Gastrocnemius medialis (tissue), 4 donors: ENCODE data around the gene RAB4A. TPM values are rescaled to one million over a fixed set of nuclear protein-coding genes. Genes with fewer than 3 reads are reported as not detected.

ENCODE experiments used
- ATAC-seq, 2 donors: fragments of 150-250 bp; one replicate each; pipeline ENCODE4 v1.9.1; 2016
- DNase-seq, 2 donors: peaks; one replicate each; pipeline ENCODE4 v3.0.0-alpha.2; 2019
- H3K27ac ChIP-seq, 4 donors: fragments of 200-600 bp; sonication (generic); 1 replicate in 1 of 4; 2 replicates in 3 of 4; pipeline ENCODE4 v1.5.1; 2016 to 2018; ENCODE audit warnings: mild to moderate bottlenecking in 2 of 4, moderate library complexity in 1 of 4
- H3K27me3 ChIP-seq, 3 donors: fragments of 200-600 bp; sonication (generic) in 2 of 3; 1 replicate in 1 of 3; 2 replicates in 2 of 3; pipeline versions ENCODE4 v1.5.1 to v1.6.0; 2016 to 2019; ENCODE audit warnings: mild to moderate bottlenecking in 1 of 3, moderate library complexity in 1 of 3
- H3K36me3 ChIP-seq, 2 donors: fragments of 200-600 bp; sonication (generic) in 1 of 2; one replicate each; pipeline ENCODE4 v1.5.1; 2017 to 2018
- H3K4me1 ChIP-seq, 2 donors: fragments of 200-600 bp; sonication (generic) in 1 of 2; one replicate each; pipeline ENCODE4 v1.5.1; 2016 to 2017; ENCODE audit warnings: mild to moderate bottlenecking in 2 of 2
- H3K4me3 ChIP-seq, 4 donors: fragments of 200-600 bp; sonication (generic) in 3 of 4; 1 replicate in 1 of 4; 2 replicates in 3 of 4; pipeline ENCODE4 v1.5.1; 2016 to 2019; ENCODE audit warnings: mild to moderate bottlenecking in 2 of 4
- H3K9me3 ChIP-seq, 3 donors: fragments of 200-600 bp; sonication (generic) in 2 of 3; 1 replicate in 1 of 3; 2 replicates in 2 of 3; pipeline ENCODE4 v1.5.1; 2016 to 2019
- POLR2A ChIP-seq, 2 donors: fragments of 450-650 bp; IDR thresholded peaks; one replicate each; pipeline ENCODE4 v1.6.1; 2017; ENCODE audit warnings: antibody characterized with exemption in 2 of 2, mild to moderate bottlenecking in 2 of 2, moderate library complexity in 2 of 2
- in situ Hi-C, 4 donors: fragments of 200-750 bp; cut with MboI; loops; one replicate each; pipeline versions ENCODE4 v1.15.0 to v1.8.0; 2017; ENCODE audit warnings: low sequenced_read_pairs in 4 of 4
- intact Hi-C: fragments of 100-400 bp; cut with DNase I; formaldehyde crosslinking; loops from one replicate; pipeline ENCODE4 v1.15.1; 2023; ENCODE audit warnings: low total_unique reads
- total RNA-seq, 4 donors: library from RNA; depleted of rRNA; stranded (reverse); fragments of >200 nt; gene quantifications; one replicate each; pipeline versions ENCODE4 v1.1.0 to v1.2.3, GENCODE V29; 2016
- TF ChIP-seq, protein P1 (sequence below), 5 experiments: fragments of 450-650 bp in 3 of 5; fragments of 200-600 bp in 2 of 5; sonication (generic) in 2 of 5; IDR thresholded peaks in 4 of 5; conservative IDR thresholded peaks in 1 of 5; 1 replicate in 4 of 5; 2 replicates in 1 of 5; pipeline ENCODE4 v1.5.1; 2016 to 2019; ENCODE audit warnings: antibody characterized with exemption in 5 of 5, mild to moderate bottlenecking in 3 of 5, moderate library complexity in 3 of 5

RAB4A gene
- total RNA-seq, 4 donors from 2014 or later, result 21.1 to 48.1 (median 29.2) TPM

DNA sequence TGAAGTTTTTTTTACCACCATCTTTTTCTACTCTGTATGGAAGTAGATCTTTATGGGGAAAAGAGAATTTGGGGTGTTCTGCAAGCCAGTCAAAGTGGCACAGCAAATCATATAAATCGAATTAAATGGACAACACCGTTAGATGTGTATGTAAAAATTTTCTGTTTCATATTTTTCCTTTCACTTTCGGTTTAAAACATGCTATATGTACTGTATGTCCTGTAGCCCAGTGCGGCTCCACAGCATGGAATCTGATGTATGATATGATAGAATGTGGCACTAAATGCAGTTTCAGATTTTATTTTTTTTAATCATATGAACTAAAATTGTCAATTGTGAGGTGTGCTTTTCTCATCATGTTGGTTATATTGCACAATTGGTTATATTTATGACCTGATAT lies 32.9 kb downstream of the RAB4A start:
- in situ Hi-C loops, result no loop called here

DNA sequence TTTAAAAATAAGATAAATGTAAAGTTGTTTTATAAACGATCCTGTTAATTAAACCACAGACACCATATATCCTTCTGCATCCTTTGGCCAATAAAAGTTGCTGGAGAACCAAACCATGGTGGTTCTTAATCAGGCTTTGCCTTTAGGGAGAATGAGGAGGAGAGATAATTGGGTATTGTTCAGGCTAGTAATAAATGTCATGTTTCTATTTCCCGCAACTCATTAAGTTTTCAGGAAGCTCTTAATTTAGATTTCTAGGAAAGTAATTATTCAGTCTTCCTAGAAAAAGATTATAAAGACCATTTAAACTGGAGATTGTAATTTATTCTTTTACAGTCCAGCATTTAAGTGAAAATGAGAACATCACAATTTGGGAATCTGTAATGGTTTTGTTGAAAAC lies 34.5 kb downstream of the RAB4A start:
- peaks cover 0 to 39% of the 10 kb centered on the region in 2 donors for H3K36me3 ChIP-seq
- H3K27ac ChIP-seq, result no peak overlapping the region
- peaks cover 4 to 14% of the 10 kb centered on the region in 2 donors for H3K4me1 ChIP-seq
- DNase-seq (no peak), ATAC-seq (no peak)
- H3K9me3 ChIP-seq, result no peaks in the 10 kb centered on the region
- intact Hi-C loops (no loop called here), in situ Hi-C loops (no loop called here)
- no peak for TF ChIP-seq POLR2A (IDR thresholded peaks at IDR 0.05)
- no peak overlapping the region for H3K4me3 ChIP-seq
- no peaks in the 10 kb centered on the region for H3K27me3 ChIP-seq

More for the DNA sequence above, 32.9 kb downstream of the RAB4A start:
- no peaks in the 10 kb centered on the region for H3K9me3 ChIP-seq
- no peak for DNase-seq
- intact Hi-C loops, result no loop called here
- TF ChIP-seq, protein P1, sequence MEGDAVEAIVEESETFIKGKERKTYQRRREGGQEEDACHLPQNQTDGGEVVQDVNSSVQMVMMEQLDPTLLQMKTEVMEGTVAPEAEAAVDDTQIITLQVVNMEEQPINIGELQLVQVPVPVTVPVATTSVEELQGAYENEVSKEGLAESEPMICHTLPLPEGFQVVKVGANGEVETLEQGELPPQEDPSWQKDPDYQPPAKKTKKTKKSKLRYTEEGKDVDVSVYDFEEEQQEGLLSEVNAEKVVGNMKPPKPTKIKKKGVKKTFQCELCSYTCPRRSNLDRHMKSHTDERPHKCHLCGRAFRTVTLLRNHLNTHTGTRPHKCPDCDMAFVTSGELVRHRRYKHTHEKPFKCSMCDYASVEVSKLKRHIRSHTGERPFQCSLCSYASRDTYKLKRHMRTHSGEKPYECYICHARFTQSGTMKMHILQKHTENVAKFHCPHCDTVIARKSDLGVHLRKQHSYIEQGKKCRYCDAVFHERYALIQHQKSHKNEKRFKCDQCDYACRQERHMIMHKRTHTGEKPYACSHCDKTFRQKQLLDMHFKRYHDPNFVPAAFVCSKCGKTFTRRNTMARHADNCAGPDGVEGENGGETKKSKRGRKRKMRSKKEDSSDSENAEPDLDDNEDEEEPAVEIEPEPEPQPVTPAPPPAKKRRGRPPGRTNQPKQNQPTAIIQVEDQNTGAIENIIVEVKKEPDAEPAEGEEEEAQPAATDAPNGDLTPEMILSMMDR (IDR thresholded peaks at IDR 0.05 in 4 of 5, conservative IDR thresholded peaks at IDR 0.05 in 1 of 5), result no peak
- no peak for TF ChIP-seq POLR2A (IDR thresholded peaks at IDR 0.05)
- peaks cover 0 to 5% of the 10 kb centered on the region in 2 donors for H3K4me1 ChIP-seq
- H3K27me3 ChIP-seq, result no peaks in the 10 kb centered on the region
- peaks cover 0 to 54% of the 10 kb centered on the region in 2 donors for H3K36me3 ChIP-seq
- ATAC-seq, result no peak
- no peak overlapping the region for H3K4me3 ChIP-seq
- no peak overlapping the region for H3K27ac ChIP-seq

DNA sequence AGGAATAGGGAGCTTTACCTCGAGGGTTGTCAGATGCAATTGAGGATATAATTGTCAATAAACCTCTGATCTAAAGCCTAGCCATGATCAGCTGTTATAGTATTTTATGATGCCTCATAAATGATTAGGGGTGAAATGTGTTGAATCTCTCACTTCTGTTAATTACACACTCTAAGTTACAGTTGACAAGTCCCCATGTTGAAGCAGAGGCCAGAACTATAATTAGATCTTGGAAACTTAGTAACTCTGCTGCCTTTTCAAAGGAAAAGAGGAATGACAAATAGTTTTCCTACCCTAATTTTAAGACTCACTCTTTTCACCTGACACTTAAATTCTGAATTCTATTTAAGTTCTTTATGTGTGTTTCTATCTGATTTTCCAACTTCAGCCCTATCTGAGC lies 38.2 kb downstream of the RAB4A start:
- Histone ChIP-seq H3K27me3 (no peaks in the 10 kb centered on the region), H3K9me3 (no peaks in the 10 kb centered on the region), H3K4me1 (peaks cover 9 to 14% of the 10 kb centered on the region in 2 donors), H3K36me3 (peaks cover 0 to 15% of the 10 kb centered on the region in 2 donors), H3K4me3 (no peak overlapping the region), H3K27ac (no peak overlapping the region)
- intact Hi-C loops (no loop called here), in situ Hi-C loops (no loop called here)
- TF ChIP-seq POLR2A (IDR thresholded peaks at IDR 0.05), result no peak
- TF ChIP-seq, protein P1 (IDR thresholded peaks at IDR 0.05 in 4 of 5, conservative IDR thresholded peaks at IDR 0.05 in 1 of 5), result no peak
- DNase-seq (no peak), ATAC-seq (no peak)

DNA sequence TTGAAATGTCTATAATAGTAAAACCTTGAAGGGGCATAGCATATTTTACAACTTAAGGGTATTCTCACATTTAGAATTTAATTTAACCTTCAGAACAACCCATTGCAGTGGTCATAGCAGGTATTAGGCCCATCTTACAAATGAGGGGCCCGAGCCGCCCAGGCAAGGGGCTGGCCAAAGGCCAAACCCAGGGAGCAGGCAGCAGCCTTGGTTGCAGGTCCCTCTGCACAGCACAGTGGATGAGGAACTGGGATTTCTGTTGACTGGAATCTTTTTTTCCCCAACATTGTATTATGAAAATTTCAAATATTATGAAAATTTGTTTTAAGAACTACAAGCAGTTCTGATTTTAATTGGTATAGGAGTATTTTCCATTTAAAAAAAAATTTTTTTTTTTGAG lies 38.8 kb downstream of the RAB4A start:
- in situ Hi-C loops, result no loop called here
- no peaks in the 10 kb centered on the region for H3K27me3 ChIP-seq
- H3K9me3 ChIP-seq, result no peaks in the 10 kb centered on the region
- ATAC-seq (no peak), DNase-seq (no peak)
- TF ChIP-seq POLR2A (IDR thresholded peaks at IDR 0.05), result no peak
- TF ChIP-seq, protein P1 (IDR thresholded peaks at IDR 0.05 in 4 of 5, conservative IDR thresholded peaks at IDR 0.05 in 1 of 5), result no peak
- intact Hi-C loops, result no loop called here
- H3K4me1 ChIP-seq, result peaks cover 9 to 14% of the 10 kb centered on the region in 2 donors
- no peak overlapping the region for H3K27ac ChIP-seq
- no peak overlapping the region for H3K4me3 ChIP-seq
- peaks cover 0 to 9% of the 10 kb centered on the region in 2 donors for H3K36me3 ChIP-seq

DNA sequence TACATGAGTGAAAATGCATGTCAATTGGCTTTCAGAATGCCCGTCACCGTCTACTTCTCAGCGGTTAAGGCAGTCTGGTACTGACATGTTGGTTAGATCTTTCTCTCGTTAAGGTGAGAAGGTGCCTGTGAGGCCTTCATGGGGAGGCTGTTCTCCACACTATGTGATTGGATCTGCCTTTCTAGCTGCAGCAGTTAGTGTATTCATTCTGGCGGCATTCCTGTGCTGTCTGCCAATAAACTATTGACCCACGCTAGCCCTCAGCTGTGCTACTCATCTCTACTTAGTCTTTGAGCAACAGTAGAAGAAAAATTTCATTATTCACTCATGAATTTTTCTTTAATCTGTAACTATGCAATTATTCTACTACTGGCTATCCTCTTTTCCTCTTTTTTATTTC lies 39.9 kb downstream of the RAB4A start:
- intact Hi-C loops, result no loop called here
- Histone ChIP-seq H3K27ac (no peak overlapping the region), H3K4me1 (peaks cover 9 to 14% of the 10 kb centered on the region in 2 donors), H3K27me3 (no peaks in the 10 kb centered on the region), H3K4me3 (no peak overlapping the region), H3K36me3 (peaks cover 0 to 6% of the 10 kb centered on the region in 2 donors), H3K9me3 (no peaks in the 10 kb centered on the region)
- in situ Hi-C loops, result no loop called here
- DNase-seq (no peak), ATAC-seq (no peak)
- TF ChIP-seq POLR2A (IDR thresholded peaks at IDR 0.05), result no peak
- TF ChIP-seq, protein P1 (IDR thresholded peaks at IDR 0.05 in 4 of 5, conservative IDR thresholded peaks at IDR 0.05 in 1 of 5), result no peak
